ENCODE results near the gene RFESD.
"Not testable (repeated sequence)": the region's sequence is repeated elsewhere in the genome, so short reads cannot be mapped to it uniquely, and the experiment has no call there.

RFESD gene

DNA sequence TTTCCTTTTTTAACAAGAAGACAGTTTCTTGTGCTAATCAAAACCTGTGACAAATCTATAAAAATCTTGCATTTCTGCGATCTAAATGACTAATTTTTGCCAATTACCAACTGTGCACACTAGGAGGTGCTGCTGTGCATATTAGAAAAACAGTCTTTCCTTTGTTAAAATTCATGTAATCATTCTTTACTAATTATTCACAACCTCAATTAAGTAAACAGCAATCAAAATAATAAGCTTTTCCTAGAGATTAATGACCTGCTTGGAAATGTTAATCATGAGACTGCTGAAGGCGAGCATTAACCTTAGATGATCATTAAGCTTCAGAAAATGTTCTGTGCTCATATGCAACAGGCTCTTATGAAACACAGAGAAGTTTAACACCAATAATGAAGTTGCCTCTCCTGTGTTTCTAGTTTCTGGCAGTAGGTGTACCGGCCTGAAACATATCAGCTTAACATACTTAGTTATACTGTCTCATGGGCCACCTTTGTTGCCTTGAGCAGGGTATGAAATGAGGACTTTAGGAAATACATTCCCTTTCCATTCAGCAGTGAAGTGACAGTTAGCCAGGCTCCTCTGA is 17.7 kb downstream of the RFESD start:
- DNase-seq (ENCODE audit: low read depth in 2 of 2): peak in 1 of 2 donors; percentile 37

GRCh38 chr5:95667061-95667618 is 20.6 kb downstream of the RFESD start:
- no peak for DNase-seq (ENCODE audit: low read depth in 2 of 2)

GRCh38 chr5:95667678-95668077 is 21.1 kb downstream of the RFESD start:
- DNase-seq (ENCODE audit: low read depth in 2 of 2): no peak

- DNase-seq (ENCODE audit: low read depth in 2 of 2): no peak
Measured at GRCh38 chr5:95668216-95668615, 21.6 kb downstream of the RFESD start.

- no peak for DNase-seq (ENCODE audit: low read depth in 2 of 2)
Measured at GRCh38 chr5:95668728-95669127, 22.2 kb downstream of the RFESD start.

GRCh38 chr5:95669540-95669939 is 23.0 kb downstream of the RFESD start:
- DNase-seq (ENCODE audit: low read depth in 2 of 2): no peak

- no peak for DNase-seq (ENCODE audit: low read depth in 2 of 2)
Measured at GRCh38 chr5:95669985-95670384, 23.4 kb downstream of the RFESD start.

DNA sequence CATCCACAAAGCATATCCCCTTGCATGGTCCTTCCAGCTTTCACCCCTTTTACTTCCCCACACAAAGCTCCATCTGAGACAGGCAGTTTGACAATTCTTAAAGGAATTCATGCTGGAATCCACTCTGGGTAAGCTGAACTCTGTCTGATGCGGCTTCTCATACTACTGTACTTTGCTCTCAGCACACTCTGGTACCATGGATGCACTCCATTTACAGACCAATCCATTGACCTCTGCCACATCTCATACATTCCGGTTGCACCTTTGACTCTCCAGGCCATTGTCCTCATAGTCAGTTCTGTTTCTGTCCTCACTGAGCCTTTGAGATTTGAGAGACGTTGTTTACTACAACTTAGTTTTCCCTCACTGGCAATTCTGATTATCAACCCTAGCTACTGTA is 24.0 kb downstream of the RFESD start:
- no peak for DNase-seq (ENCODE audit: low read depth in 2 of 2)

- no peak for DNase-seq (ENCODE audit: low read depth in 2 of 2)
Measured at GRCh38 chr5:95671826-95672225, 25.2 kb downstream of the RFESD start.

GRCh38 chr5:95672641-95673040 is 26.1 kb downstream of the RFESD start:
- DNase-seq (ENCODE audit: low read depth in 2 of 2): no peak

- no peak for DNase-seq (ENCODE audit: low read depth in 2 of 2)
Measured at GRCh38 chr5:95673081-95673480, 26.5 kb downstream of the RFESD start.

- no peak for DNase-seq (ENCODE audit: low read depth in 2 of 2)
Measured at GRCh38 chr5:95682891-95683290, 36.3 kb downstream of the RFESD start, which contains the start of gene SPATA9. SPATA9 (minus strand) TSS chr5:95682991; CDS start chr5:95682854, 137 bp downstream.

GRCh38 chr5:95684361-95684760 is 37.8 kb downstream of the RFESD start:
- DNase-seq (ENCODE audit: low read depth in 2 of 2): no peak

GRCh38 chr5:95686651-95687050 is 40.1 kb downstream of the RFESD start:
- DNase-seq (ENCODE audit: low read depth in 2 of 2): no peak

DNA sequence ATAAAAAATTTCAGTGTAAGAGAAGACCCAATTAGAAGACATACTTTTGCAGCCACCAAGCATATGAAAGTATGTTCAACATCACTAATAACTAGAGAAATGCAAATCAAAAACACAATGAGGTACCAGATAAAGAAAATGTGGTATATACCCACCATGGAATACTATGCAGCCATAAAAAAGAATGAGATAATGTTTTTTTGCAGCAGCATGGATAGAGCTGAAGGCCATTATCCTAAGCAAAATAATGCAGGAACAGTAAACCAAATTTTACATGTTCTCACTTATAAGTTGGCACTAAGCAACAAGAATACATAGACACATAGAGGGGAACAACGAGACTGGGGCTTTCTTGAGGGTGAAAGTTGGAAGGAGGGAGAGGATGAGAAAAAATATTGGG is 43.1 kb downstream of the RFESD start:
- no peak for DNase-seq (ENCODE audit: low read depth in 2 of 2)

DNA sequence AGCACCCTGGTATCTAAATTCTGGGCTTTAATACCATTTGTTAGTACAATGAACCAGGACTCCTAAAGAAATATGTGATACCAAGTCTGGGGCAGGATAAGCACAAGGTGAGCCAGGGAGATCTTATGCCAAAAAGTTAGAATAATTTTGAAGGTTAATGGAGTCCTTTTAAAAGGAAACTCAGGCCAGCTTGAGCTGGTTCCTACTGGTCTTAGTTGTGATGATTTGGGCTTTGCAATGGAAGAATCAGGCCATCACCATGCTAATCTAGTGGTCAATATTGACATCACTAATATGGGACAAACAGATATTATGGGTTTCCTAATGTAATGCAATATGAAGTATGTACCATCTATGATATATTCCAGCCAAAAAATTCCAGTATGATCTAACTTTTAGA is 43.8 kb downstream of the RFESD start:
- no peak for DNase-seq (ENCODE audit: low read depth in 2 of 2)

DNA sequence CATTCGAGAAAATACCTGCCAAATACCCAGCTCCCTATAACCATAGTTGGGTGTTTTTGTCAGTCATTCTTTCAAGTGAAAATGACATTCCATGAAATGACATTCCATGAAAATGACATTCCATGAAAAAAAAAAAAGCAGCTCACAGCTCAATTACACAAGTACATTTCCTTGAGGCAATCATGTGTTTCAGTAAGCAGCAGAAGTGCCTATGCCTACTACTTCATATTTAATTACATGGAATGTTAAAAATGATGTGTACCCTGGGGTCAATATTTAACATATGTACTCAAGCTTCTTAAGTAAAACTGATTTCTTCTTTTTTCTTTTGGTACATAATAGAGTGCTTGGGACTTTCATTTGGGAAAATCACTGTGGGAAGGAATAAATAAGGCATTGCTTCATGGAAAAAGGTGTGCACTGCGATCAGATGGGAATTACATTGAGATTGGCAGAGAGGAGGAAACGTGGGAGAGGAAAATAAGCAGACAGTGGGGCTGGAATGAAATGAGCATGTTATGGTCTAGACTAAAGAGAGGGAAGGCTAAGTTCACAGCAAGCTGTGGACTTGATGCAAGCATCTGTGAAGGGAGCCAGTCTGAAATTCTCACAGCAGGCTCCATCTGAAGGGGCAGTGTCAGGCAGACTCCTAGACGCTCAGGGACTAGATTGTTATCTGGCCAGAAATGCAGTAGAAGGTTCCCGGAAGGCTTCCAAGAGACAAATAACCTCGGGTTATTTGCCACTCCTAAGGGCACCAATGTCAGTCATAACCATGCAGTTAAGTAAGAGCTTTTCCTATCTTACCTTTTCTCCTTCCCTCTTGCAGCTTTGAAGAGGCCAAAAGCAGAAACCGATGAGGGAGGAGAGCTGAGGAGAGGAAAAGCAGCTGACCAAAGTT is 51.5 kb downstream of the RFESD start:
- no peak for DNase-seq (ENCODE audit: low read depth in 2 of 2)

GRCh38 chr5:95699337-95699736 is 52.8 kb downstream of the RFESD start:
- no peak for DNase-seq (ENCODE audit: low read depth in 2 of 2)

GRCh38 chr5:95701074-95701473 is 54.5 kb downstream of the RFESD start:
- no peak for DNase-seq (ENCODE audit: low read depth in 2 of 2)

GRCh38 chr5:95704150-95704549 is 57.6 kb downstream of the RFESD start:
- DNase-seq (ENCODE audit: low read depth in 2 of 2): no peak

DNA sequence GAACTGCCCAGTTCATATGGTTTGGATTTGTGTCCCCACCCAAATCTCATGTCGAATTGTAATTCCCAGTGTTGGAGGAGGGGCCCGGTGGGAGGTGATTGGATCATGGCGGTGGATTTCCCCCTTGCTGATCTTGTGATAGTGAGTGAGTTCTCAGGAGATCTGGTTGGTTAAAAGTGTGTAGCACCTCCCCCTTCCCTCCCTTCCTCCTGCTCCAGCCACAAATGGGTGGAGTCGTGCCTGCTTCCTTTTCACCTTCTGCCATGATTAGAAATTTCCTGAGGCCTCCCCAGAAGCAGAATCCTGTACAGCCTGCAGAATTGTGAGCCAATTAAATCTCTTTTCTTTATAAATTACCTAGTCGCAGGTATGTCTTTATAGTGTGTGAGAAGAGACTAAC is 59.6 kb downstream of the RFESD start:
- DNase-seq (ENCODE audit: low read depth in 2 of 2): not testable (repeated sequence)

DNA sequence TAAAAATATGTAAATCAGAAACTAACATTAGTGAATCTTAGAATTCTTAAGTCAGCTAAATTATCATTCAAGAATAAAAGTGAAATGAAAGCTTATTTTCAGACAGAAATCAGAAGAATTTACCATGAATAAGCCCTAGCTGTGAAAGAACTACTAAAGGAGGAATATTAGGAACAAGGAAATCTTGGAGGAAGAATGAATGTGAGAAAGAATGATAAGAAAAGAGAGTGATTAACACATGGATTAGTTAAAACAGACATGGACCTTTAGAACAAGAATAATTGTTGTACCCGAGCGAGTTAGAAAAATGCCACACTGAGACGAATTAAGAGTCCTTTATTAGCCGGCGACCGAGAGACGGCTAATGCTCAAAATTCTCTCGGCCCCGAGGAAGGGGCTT is 60.5 kb downstream of the RFESD start:
- no peak for DNase-seq (ENCODE audit: low read depth in 2 of 2)

Data from stimulated activated CD4-positive, alpha-beta T cell treated with anti-CD3 and anti-CD28 coated beads, Interleukin-1b, Interleukin-23, amount 100 ng/mL, for 4 hours (primary cell).